Measurements from ENCODE around the gene DEFB131B.
"Not testable (repeated sequence)": the region's sequence is repeated elsewhere in the genome, so short reads cannot be mapped to it uniquely, and the experiment has no call there.

Gene DEFB131B, protein sequence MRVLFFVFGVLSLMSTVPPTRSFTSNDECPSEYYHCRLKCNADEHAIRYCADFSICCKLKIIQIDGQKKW

DNA sequence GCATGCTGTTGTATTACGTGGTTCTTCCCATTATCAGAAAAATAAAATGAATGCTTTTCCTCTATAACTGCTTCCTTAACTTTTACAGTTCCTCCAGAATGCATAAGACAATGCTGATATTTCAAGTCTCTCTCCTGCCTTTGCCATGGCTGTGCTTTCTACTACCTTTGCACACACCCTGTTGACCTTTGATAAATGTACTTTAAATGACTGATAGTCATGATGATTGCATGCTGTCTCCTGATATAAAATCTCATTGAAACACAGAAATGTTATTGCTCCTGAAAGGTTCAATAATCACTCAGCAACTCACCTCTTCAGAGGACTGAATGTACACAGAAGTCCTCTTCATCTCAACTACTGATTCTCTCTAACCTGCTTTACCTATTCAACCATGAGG, at the start of gene DEFB131B:
Gene DEFB131B (plus strand): TSS at position 395 of the 400 bp plus-strand sequence. CDS start 0 bp downstream, at position 395.
- not testable (repeated sequence) for H3K27me3 ChIP-seq (ENCODE audit: control insufficient read depth, insufficient read depth, low read length); H3K9ac ChIP-seq (ENCODE audit: low read depth, low read length); H3K4me3 ChIP-seq (ENCODE audit: low read depth, low read length); H3K9me3 ChIP-seq (ENCODE audit: control insufficient read depth, insufficient read depth, low read length); H3K36me3 ChIP-seq (ENCODE audit: control insufficient read depth, insufficient read depth, low read length); H3K4me1 ChIP-seq (ENCODE audit: control insufficient read depth, insufficient read depth, low read length)

DNA sequence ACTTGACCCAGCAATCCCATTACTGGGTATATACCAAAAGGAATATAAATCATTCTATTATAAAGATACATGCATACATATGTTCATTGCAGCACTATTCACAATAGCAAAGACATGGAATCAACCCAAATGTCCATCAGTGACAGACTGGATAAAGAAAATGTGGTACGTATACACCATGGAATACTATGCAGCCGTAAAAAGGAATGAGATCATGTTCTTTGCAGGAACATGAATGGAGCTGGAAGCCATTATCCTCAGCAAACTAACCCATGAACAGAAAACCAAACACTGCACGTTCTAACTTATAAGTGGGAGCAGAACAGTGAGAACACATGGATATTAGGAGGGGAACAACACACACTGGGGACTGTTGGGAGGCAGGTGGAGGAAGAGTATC, 49.0 kb upstream of the DEFB131B start:
- H3K9ac ChIP-seq (ENCODE audit: low read depth, low read length); H3K4me3 ChIP-seq (ENCODE audit: low read depth, low read length): not testable (repeated sequence)

DNA sequence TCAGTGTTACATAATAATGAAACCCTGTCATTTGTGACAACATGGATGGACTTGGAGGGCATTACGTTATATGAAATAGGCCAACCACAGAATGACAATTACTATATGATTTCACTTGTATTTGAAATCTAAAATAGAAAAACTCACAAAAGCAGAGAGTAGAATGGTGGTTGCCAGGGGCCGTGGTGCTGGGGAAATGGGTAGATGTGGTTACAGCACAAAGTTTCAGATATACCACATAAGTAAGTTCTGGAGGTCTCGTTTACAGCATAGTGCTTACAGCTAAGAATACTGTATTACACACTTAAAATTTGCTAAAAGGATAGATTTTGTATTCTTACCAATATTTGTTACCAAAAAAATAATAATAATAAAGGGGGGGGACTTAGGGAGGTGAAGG, 48.6 kb upstream of the DEFB131B start:
- not testable (repeated sequence) for H3K36me3 ChIP-seq (ENCODE audit: control insufficient read depth, insufficient read depth, low read length); H3K9ac ChIP-seq (ENCODE audit: low read depth, low read length); H3K4me3 ChIP-seq (ENCODE audit: low read depth, low read length); H3K4me1 ChIP-seq (ENCODE audit: control insufficient read depth, insufficient read depth, low read length); H3K27me3 ChIP-seq (ENCODE audit: control insufficient read depth, insufficient read depth, low read length); H3K9me3 ChIP-seq (ENCODE audit: control insufficient read depth, insufficient read depth, low read length)

More for the DNA sequence above, 49.0 kb upstream of the DEFB131B start:
- H3K4me1 ChIP-seq (ENCODE audit: control insufficient read depth, insufficient read depth, low read length); H3K36me3 ChIP-seq (ENCODE audit: control insufficient read depth, insufficient read depth, low read length); H3K9me3 ChIP-seq (ENCODE audit: control insufficient read depth, insufficient read depth, low read length); H3K27me3 ChIP-seq (ENCODE audit: control insufficient read depth, insufficient read depth, low read length): not testable (repeated sequence)

DNA sequence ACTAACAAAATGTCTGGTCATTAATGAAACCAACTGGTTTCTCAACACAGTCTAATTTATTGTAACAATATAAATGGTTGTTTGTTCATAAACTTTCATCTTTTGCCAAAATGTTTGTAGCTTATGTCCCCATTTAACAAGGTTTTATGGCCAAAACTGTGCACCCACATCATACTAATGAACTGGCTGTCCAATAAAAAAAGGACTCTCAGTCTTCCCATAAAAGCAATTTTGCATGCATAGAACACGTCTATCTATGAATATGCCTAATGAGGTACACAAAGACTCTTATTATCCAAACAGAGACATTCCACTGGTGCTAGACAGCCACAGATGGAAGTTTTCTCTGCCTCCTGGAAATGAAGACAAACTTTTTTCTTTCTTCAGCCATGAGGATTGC, 45.4 kb upstream of the DEFB131B start, which contains the start of gene DEFB108B:
Gene DEFB108B (plus strand): TSS at position 390 of the 400 bp plus-strand sequence. CDS start 0 bp downstream, at position 390.
- H3K4me3 ChIP-seq (ENCODE audit: low read depth, low read length), result not testable (repeated sequence)

DNA sequence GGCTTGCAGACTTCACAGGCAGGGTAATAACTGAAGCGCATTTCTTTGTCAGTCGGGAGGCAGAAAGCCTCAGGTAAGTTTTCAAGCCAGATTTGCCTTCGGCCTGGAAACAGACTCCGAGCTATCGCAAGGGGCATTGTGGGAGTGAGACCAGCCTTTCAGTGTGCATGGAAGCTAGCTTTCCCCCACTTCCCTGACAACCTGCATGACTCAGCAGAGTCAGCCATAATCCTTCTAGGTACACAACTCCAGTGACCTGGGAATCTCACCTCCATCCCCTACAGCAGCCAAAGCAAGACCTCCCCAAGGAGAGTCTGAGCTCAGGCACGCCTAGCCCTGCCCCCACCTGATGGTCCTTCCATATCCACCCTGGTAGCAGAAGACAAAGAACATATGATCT, 35.5 kb upstream of the DEFB131B start:
- not testable (repeated sequence) for H3K4me3 ChIP-seq (ENCODE audit: low read depth, low read length); H3K36me3 ChIP-seq (ENCODE audit: control insufficient read depth, insufficient read depth, low read length); H3K27me3 ChIP-seq (ENCODE audit: control insufficient read depth, insufficient read depth, low read length); H3K4me1 ChIP-seq (ENCODE audit: control insufficient read depth, insufficient read depth, low read length); H3K9me3 ChIP-seq (ENCODE audit: control insufficient read depth, insufficient read depth, low read length); H3K9ac ChIP-seq (ENCODE audit: low read depth, low read length)

More for the DNA sequence above, 45.4 kb upstream of the DEFB131B start, which contains the start of gene DEFB108B:
- H3K27me3 ChIP-seq (ENCODE audit: control insufficient read depth, insufficient read depth, low read length); H3K9me3 ChIP-seq (ENCODE audit: control insufficient read depth, insufficient read depth, low read length); H3K9ac ChIP-seq (ENCODE audit: low read depth, low read length); H3K36me3 ChIP-seq (ENCODE audit: control insufficient read depth, insufficient read depth, low read length); H3K4me1 ChIP-seq (ENCODE audit: control insufficient read depth, insufficient read depth, low read length): not testable (repeated sequence)

DNA sequence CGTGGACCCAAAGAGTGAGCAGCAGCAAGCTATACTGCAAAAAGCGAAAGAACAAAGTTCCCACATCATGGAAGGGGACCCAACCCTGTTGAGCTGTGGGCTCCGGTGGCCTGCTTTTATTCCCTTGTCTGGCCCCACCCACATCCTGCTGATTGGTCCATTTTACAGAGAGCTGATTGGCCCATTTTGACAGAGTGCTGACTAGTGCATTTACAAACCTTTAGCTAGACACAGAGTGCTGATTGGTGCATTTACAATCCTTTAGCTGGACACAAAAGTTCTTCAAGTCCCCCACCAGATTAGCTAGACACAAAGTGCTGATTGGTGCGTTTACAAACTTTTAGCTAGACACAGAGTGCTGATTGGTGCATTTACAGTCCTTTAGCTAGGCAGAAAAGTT, 34.9 kb upstream of the DEFB131B start:
- not testable (repeated sequence) for H3K9me3 ChIP-seq (ENCODE audit: control insufficient read depth, insufficient read depth, low read length); H3K4me1 ChIP-seq (ENCODE audit: control insufficient read depth, insufficient read depth, low read length); H3K4me3 ChIP-seq (ENCODE audit: low read depth, low read length); H3K9ac ChIP-seq (ENCODE audit: low read depth, low read length); H3K27me3 ChIP-seq (ENCODE audit: control insufficient read depth, insufficient read depth, low read length); H3K36me3 ChIP-seq (ENCODE audit: control insufficient read depth, insufficient read depth, low read length)

DNA sequence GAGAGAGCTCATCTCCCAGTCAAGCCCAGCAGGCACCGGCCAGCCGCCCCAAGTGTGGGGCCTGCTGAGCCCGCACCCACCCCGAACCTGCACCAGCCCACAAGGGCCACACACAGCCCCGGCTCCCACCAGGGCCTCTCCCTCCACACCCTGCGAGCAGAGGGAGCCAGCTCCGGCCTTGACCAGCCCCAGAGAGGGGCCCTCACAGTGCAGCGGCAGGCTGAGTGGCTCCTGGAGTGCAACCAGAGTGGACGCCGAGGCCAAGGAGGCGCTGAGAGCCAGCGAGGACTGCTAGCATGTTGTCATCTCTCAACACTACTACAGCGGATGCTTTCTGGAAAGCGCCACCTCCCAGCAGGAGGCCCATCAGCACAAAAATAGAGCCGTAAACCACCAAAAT, 34.4 kb upstream of the DEFB131B start:
- no peaks in the 10 kb centered on the region for H3K9me3 ChIP-seq (ENCODE audit: control insufficient read depth, insufficient read depth, low read length)
- H3K36me3 ChIP-seq (ENCODE audit: control insufficient read depth, insufficient read depth, low read length), result no peaks in the 10 kb centered on the region
- H3K4me3 ChIP-seq (ENCODE audit: low read depth, low read length), result no peak overlapping the region
- H3K9ac ChIP-seq (ENCODE audit: low read depth, low read length), result no peak overlapping the region
- no peaks in the 10 kb centered on the region for H3K27me3 ChIP-seq (ENCODE audit: control insufficient read depth, insufficient read depth, low read length)
- peaks cover 2% of the 10 kb centered on the region for H3K4me1 ChIP-seq (ENCODE audit: control insufficient read depth, insufficient read depth, low read length)

DNA sequence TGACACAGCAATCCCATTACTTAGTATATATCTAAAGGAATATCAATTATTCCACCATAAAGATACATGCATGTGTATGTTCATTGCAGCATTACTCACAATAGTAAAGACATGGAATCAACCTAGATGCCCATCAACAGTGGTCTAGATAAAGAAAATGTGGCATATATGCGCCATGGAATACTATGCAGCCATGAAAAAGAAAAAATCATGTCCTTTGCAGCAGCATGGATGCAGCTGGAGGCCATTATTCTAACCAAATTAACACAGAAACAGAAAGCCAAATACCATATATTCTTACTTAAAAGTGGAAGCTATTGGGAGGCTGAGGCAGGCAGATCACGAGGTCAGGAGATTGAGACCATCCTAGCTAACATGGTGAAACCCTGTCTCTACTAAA, 24.4 kb upstream of the DEFB131B start:
- not testable (repeated sequence) for H3K36me3 ChIP-seq (ENCODE audit: control insufficient read depth, insufficient read depth, low read length); H3K4me1 ChIP-seq (ENCODE audit: control insufficient read depth, insufficient read depth, low read length); H3K9me3 ChIP-seq (ENCODE audit: control insufficient read depth, insufficient read depth, low read length); H3K27me3 ChIP-seq (ENCODE audit: control insufficient read depth, insufficient read depth, low read length); H3K4me3 ChIP-seq (ENCODE audit: low read depth, low read length); H3K9ac ChIP-seq (ENCODE audit: low read depth, low read length)

DNA sequence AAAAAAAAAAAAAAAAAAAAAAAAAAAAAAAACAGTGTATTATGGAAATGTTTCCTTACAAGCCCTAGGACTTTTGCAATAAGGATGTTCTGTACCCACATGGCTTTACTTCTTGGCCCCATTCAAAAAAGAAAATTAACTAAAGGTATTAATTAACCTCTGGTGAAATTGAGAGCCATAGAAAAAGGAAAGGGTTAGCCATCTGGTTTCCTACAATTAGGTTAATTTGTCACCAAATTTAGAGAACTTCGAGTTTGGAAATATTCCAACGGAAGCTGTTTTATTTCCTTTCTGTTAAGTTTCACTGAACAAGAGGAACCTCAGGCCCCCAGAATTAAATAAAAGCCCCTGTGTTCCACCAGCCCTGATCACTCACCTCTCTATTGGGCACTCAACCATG, 22.4 kb upstream of the DEFB131B start:
- H3K9me3 ChIP-seq (ENCODE audit: control insufficient read depth, insufficient read depth, low read length); H3K27me3 ChIP-seq (ENCODE audit: control insufficient read depth, insufficient read depth, low read length); H3K4me3 ChIP-seq (ENCODE audit: low read depth, low read length); H3K36me3 ChIP-seq (ENCODE audit: control insufficient read depth, insufficient read depth, low read length); H3K9ac ChIP-seq (ENCODE audit: low read depth, low read length); H3K4me1 ChIP-seq (ENCODE audit: control insufficient read depth, insufficient read depth, low read length): not testable (repeated sequence)

DNA sequence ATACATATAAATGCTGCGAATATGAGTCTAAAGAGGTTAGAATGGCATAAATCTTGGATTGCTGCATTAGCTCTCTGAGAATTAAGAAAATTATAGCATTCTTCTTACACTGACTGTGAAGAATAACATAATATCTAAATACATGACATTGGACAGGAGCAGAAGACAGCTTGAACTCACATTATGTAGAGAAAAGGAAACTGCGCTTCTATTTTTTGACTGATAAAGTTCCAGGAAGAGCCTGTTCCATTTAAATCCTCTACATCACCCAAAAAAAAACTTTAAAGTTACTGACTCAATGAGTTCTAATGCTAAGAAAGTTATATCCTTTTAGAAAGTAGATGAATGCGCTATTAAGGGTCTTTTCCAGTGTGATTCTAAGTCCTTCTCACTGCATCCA, 17.4 kb upstream of the DEFB131B start:
- H3K4me1 ChIP-seq (ENCODE audit: control insufficient read depth, insufficient read depth, low read length); H3K4me3 ChIP-seq (ENCODE audit: low read depth, low read length); H3K27me3 ChIP-seq (ENCODE audit: control insufficient read depth, insufficient read depth, low read length); H3K9me3 ChIP-seq (ENCODE audit: control insufficient read depth, insufficient read depth, low read length); H3K36me3 ChIP-seq (ENCODE audit: control insufficient read depth, insufficient read depth, low read length); H3K9ac ChIP-seq (ENCODE audit: low read depth, low read length): not testable (repeated sequence)

DNA sequence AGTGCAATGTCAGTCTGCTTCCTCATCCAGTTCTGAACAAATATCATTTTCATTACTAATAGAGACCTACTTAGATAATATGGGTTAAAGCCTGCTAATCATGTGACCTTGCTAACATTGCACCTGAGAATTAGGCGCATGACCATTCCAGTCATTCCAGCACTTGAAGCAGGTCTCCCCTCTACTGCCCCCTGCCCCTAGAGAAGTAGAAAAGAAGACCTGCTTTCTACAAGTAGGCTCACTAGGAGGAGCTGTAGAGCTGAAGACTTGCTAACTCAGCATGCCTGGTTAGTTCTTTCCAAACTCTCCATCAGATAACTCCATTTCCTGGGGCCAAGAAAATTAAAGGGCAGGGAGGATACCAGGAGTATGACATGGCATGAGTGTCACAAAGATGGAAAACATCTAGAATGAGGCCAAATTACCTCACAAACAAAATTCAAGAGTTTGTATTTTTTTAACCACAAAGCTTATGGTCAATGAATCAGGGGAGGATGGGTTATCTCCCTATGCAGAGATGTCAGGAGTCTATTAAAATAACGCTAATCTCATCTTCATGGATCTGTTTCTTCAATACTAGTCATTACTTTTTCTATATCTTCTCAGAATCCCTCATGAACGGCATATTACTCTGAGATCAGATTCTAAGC, 14.2 kb upstream of the DEFB131B start:
- H3K4me1 ChIP-seq (ENCODE audit: control insufficient read depth, insufficient read depth, low read length); H3K27me3 ChIP-seq (ENCODE audit: control insufficient read depth, insufficient read depth, low read length); H3K9ac ChIP-seq (ENCODE audit: low read depth, low read length); H3K9me3 ChIP-seq (ENCODE audit: control insufficient read depth, insufficient read depth, low read length); H3K4me3 ChIP-seq (ENCODE audit: low read depth, low read length); H3K36me3 ChIP-seq (ENCODE audit: control insufficient read depth, insufficient read depth, low read length): not testable (repeated sequence)

DNA sequence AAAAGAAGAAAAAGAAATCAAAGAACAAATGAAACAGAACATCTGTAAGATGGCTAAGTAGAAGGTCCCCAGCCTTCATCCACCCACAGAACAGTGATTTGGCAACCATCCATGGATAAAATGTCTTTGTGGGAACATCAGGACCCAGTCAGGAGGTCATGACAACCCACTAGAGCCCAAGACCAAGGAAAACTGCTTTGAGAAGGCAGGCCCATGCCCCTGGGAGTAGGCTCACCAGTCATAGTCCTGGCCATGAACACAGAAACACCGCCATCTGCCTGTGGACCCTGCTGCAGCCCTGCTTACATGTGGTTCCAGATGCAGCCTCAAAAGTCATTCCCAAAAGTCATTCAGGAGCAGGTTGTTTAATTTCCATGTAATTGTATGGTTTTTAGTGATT, 11.0 kb upstream of the DEFB131B start:
- not testable (repeated sequence) for H3K4me1 ChIP-seq (ENCODE audit: control insufficient read depth, insufficient read depth, low read length); H3K4me3 ChIP-seq (ENCODE audit: low read depth, low read length); H3K36me3 ChIP-seq (ENCODE audit: control insufficient read depth, insufficient read depth, low read length); H3K9ac ChIP-seq (ENCODE audit: low read depth, low read length); H3K9me3 ChIP-seq (ENCODE audit: control insufficient read depth, insufficient read depth, low read length); H3K27me3 ChIP-seq (ENCODE audit: control insufficient read depth, insufficient read depth, low read length)
